GM21619 (cell line): Measurements from ENCODE around the gene CXCL11.
"Not testable (repeated sequence)": the region's sequence is repeated elsewhere in the genome, so short reads cannot be mapped to it uniquely, and the experiment has no call there.

Source experiments
- ATAC-seq: cut with Tn5 transposase; IDR thresholded peaks from one replicate; pipeline ENCODE4 v1.9.1; 2021; ENCODE audit not compliant: unreplicated experiment

The CXCL11 gene

DNA sequence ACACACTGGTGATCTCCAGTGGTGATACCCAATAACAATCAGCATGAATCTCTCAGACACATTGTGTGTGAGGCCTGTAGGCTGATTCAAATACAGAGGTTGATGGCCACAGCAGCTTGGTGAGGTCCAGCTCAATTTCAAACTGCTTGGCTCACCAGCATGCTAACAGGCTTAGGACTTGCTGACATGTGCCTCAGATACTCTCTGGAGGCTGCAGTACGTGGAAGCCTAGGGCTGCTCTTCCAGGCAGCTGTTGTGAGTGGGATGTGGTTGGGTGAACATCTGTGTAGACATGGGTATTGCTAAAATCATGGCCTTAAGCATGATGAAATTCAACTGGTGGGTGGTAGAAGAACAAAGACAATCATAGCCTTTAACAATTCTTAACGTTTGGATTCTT, 32.8 kb downstream of the CXCL11 start:
- no peak for ATAC-seq

DNA sequence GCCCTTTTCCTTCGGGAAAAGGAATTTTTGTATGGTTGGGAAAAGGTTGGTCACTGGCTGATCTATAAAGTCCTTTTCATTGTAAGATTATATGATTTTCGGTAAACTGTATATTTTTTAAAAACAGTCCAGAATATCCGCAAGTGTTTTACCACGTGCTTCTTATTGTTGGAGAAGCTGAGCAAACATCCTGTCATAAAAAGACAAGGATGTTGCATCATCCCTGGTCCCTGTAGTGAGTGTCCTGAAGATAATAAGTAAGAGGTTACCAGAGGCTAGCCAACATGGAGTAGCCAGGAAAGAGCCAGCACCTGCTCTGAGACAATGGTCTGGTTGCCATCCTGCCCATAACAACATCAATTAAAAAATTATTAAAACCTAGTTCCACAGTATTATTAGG, 33.7 kb downstream of the CXCL11 start:
- ATAC-seq: no peak

DNA sequence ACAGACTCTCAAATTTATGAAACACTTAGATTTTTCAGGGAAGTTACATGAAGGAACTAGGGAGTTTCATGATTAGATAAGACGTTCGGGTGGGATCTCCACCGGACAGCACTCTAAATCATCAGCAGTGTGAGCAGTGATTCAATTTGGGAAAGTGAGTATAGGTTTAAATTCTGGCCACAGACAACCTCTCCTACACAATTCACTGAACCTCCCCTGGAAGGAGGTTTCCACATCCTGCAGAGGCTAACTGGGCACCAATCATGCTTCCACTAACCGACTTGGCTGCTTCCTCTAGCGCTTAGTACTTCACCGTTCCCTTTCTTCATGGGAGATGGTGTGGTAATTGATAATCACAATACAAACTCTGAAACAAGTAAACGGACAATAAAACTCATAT, 34.2 kb downstream of the CXCL11 start:
- ATAC-seq: no peak

- ATAC-seq: no peak
Observed at GRCh38 chr4:76000279-76000678, 35.6 kb downstream of the CXCL11 start.

DNA sequence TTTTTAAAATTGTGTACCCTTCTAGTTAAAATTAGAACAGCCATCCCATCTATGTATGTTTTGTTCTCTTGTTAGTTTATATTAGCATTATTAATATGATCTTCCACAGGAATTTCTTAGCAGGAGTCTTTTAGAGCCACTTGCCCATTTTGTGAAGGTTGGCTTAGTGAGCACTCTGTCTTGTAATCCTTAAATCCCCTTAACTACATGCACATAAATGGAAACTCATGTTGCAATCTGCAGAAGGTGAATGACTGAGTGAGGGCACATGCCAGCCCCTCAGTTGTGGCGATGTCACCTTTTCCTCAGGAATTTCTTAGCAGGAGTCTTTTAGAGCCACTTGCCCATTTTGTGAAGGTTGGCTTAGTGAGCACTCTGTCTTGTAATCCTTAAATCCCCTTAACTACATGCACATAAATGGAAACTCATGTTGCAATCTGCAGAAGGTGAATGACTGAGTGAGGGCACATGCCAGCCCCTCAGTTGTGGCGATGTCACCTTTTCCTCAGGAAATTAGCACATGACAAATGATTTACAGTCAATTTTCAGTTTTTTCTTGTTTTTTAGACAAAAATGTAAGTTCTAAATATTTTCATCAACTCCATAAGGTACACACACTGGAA, 37.2 kb downstream of the CXCL11 start:
- not testable (repeated sequence) for ATAC-seq

DNA sequence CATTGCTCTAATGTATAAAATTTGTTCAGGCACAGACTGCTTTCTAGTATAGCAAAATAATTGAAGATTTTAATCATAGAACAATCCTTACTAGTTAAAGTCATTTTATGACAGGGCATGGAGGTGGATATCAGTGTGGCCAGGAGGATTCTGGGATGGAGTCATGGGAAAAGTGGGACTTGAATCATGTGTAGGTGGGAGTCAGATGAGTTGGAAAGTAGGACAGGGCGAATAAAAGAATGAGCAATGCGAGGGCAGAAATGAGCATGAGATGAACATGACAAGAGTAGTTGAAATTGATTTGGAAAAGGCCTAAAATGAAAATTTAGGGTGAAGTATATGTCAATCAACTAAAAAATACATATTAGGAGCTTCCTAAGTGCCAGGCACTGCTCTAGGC, 37.9 kb downstream of the CXCL11 start:
- no peak for ATAC-seq

GRCh38 chr4:75997081-75997480, 38.8 kb downstream of the CXCL11 start:
- ATAC-seq: no peak

DNA sequence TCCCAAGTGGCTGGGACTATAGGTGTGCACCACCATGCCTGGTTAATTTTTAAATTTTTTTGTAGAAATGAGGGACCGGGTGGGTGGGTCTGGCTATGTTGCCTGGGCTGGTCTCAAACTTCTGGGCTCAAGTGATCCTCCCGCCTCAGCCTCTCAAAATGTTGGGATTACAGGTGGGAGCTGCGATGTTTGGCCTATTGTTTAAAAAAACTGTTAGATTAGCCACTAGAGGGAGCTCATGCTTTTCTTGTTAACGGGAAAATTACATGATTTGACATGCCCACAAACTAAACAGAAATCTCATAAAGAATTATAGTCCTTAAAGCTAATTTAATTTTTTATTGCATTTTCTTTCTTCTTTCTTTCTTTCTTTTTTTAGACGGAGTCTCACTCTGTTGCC, 40.1 kb downstream of the CXCL11 start:
- no peak for ATAC-seq

- no peak for ATAC-seq
Observed at GRCh38 chr4:75992462-75992861, 43.4 kb downstream of the CXCL11 start.

DNA sequence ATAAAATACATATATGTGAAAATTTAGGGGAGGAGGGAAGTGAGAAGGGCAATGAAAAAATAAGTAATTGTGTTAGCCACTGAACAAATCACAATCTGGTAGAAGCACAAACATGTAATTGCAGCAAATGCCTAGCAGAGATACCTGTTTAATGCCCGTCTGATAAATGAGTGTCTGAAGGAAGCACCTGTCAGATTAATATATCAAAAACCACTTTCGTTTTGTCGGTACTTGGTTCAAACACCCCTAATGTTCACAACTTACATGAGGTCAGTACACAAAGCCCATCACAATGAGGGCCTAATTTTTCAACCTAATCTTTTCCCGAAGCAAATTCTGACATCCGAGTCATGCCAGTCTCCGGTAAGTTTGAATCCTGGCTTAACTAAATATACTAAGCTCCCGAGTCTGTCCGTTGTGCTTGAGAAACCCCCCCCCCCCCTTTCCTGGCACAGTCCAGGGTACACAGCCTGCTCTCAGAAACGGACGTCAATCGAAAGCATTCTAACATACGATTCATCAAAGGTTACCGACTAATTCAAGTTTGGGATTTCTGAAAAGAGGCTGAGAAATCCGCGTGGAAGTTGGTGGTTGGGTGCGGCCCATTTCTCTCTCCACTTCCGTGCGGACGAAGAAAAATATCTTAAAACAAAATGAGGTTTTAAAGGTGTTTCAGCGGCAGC, 45.9 kb downstream of the CXCL11 start:
- no peak for ATAC-seq

DNA sequence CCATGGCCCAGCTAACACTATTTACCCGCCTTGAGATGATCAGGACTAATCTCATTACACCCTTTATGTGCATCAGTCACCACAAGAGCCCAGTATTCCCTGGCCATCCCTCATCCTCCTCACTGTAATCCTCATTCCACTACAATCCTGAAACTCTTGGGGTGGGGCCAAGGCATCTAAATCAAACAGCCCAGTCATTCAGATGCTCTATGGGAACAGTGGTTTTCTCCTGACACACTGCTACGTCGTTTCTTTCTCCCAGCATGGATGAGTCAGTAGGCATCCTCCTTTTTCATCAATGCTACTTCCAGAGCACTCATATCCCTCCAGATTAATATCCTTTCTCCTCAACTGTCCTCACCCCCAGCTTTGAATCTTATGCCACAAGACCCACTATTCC, 50.8 kb downstream of the CXCL11 start:
- ATAC-seq: no peak
